HG02840 (cell line): ENCODE data around the gene CXCL3.

Source experiments
- ATAC-seq: cut with Tn5 transposase; IDR thresholded peaks from one replicate; pipeline ENCODE4 v1.9.1; 2021; ENCODE audit warnings: mild to moderate bottlenecking, moderate library complexity, moderate number of reproducible peaks; ENCODE audit not compliant: unreplicated experiment, low FRiP score

Gene CXCL3

DNA sequence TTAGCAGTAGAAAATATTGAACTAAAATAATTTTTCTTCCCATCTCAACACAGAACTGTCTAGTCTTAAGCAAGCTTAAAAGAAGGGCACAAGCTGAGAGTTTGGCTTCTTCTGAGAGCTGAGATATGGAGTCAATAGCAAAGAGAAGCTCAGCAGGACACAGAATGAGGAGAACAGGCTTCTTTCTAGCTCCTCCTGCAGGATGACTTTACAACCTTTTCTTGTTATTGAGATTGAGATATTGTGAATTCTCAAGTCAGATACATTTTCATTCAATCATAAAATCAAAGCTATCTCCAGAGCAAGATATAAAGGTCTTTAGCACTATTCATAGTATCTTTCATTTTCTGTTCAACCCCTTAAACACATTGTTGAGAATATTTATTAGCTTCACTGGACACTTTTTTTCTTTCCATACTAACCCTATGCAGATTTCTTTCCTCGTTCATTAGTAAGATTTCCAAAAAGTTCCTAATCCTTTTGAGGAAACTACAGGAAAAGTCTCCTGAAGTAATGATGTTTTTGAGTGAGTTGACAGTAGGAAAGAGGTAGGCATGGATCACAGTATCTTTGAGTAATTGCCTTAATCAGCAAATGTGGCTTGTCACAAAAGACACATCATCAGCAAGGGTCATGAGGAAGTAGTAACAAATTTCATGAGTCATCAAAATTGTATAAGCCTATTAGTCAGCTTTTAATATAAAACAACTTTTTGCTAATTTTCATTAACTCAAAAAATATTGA lies 17.8 kb upstream of the CXCL3 start:
- ATAC-seq, result no peak

DNA sequence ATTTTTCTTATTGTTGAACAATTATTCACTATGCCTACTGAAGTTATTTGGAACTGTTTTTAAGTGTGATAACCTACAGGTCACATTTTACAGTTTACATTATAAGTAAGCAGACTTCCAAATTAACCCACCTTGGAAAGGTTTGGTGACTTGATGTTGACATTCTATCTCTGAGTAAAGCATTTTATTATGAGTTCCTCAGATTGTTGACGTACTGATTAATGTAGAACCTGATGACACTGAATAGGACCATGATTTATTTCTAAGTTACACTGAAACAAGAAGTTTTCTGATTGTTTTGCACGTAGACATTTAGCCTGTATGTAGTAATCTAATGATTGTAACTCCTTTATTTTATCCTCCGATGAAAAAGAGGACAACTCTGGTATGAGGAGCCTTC lies 17.0 kb upstream of the CXCL3 start:
- ATAC-seq, result no peak

DNA sequence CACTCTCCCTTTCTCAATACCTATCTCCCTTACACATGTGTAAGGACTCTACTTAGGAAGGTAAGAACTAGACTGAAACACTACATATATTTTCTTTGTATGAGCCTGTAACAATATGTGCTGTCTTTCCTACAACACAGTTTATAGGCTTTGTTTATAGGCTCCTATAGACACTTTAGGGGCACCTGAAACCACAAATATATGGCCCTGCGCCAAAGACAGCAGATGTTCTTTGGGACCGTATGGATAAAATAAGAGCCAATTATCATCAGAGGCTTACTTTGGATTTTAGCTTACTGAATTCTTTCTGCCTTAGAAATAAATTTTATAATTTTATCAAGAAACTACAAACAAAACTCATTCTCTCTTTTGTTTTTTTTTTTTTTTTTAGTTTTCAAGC lies 16.6 kb upstream of the CXCL3 start:
- no peak for ATAC-seq

DNA sequence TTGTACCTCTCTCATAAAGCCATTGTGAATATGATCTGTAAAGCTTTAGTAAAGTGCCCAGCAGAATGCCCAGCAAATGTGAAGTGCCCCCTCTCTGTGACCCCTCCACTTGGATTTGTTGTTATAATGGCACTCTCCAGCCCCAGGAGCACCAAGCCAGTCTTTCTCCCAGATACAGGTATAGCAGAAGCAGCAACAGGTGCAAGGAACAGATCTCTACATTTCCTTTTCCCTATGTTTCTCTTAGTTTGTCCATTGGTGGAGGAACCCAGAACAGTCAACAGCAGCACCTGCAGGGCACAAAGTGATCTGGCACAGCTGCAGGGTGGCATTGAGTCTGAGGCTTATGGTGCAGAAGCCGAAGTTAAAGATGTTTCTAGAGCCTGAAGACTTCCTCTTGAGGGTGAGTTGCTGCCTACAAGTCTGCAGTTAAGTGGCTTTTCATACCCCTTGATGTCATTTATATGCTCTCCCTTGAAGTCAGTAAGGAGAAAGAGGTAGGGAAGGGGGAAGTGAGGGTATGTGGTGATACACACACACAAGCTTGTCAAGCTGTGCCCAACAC lies 16.1 kb upstream of the CXCL3 start:
- ATAC-seq, result no peak

DNA sequence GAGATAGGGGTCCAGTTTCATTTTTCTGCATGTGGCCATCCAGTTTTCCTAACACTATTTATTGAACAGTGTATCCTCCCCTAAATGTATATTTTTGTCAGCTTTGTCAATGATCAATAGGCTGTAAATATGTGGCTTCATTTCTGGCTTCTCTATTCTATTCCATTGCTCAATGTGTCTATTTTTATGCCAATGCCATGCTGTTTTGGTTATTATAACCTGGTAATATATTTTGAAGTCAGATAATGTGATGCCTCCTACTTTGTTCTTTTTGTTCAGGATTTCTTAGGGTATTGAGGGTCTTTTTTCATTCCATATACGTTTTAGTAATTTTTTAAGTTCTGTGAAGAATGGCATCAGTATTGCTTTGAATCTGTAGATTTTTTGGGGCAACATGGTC lies 8.7 kb upstream of the CXCL3 start:
- no peak for ATAC-seq

DNA sequence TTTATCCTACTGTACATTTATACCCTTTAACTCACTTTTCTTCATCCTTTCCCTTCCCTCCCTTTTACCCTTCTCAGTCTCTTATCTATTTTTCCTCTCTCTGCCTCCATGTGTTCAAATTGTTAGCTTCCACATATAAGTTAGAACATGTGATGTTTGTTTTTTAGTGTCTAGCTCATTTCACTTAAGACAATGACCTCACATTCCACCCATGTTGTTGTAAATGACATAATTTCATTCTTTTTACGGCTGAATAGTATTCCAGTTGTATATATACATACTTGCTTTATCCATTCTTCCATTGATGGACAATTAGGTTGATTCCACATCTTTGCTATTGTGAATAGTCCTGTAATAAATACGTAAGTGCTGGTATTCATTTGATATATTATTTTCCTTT lies 7.3 kb upstream of the CXCL3 start:
- no peak for ATAC-seq

DNA sequence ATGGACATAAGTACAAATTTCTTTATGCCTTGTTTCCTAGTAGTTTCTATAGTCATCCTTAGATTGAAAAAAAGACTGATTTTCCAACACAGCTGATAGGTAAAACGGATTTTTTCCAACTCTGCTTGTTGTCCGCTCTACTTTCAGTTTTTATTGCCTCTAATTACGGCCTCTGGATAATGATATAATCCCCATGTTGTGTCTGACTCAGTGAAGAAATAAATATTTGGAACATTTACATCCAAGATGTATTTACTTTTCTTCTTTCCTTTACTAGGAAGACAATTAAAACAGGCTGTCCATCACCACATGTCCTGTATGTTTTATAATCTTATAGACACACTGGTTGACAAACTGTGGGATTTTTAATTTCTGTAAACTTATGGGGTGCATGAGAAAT lies 6.8 kb upstream of the CXCL3 start:
- ATAC-seq, result no peak

DNA sequence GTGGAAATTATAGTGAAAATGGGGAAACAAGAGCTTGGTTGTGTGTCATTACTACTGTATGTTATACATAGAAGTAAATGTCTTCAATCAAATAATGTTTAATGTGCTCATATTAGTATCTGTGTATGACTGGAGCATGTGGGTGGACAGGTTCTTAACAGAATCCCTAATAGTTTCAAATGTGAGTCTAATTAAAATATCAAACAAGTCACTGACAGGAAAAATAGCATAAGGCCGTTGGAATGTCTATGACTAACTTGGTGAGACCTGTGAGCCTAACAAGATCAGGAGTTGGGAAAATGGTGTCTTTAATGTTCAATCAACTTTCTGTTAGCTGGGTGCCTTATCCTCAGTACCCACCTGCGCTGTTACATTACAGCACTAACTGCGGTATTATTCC lies 6.2 kb upstream of the CXCL3 start:
- ATAC-seq, result no peak

DNA sequence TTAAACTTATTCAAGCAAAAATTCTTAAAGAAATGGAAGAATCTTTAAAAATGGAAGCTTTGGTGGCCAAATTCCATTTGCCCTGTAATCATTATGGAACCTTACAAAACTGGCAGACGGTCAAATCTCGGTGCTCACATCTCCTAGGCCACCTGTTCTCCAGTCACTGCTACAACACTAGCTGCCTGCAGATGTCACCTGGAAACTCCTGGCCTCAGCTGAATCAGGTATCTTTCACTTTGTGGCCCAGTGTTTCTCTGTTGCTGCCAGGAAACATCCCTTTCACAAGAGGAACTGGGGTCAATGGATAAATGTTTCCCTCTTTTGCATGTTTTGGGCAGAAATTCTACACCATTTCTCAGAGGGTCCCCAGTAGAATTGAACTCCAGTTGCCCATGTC lies 4.2 kb upstream of the CXCL3 start:
- ATAC-seq, result no peak

DNA sequence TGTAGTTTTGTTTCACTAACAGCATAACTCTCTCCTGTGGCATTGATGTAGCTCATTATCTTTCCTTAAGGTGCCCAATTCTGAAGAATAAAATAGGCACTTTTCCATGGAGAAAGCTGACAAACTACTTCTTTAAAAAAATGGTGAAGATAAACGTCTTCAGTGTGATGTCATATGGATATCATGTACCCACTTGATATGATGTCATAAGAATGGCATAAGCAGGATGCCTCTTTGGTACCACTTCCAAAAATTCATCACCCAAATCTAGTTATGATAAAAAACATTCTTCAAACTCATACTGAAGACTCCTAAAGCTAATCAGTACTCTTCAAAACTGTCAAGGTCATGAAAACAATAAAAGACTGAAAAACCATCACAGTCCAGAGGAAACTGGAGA lies 2.9 kb upstream of the CXCL3 start:
- ATAC-seq, result no peak

DNA sequence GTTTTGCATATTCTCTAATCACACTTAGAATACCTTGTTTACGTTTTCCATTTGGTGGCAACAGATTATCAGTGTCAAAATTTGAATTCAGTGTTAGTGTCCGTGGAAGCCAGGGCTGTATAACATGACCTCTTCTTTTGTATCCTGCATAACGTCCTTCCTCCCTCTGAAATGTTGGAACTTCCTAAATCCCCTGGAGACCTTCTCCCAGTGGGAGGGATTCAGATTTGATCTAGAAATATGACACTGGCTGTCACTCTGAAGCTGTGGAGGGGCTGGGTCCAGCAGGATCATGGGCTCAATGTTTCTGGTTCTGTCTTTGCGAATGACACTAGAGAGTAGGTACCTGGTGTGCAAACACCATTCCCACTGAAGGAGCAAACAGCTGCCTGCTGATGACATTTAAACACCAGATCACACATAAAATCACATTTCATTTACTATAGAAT lies 850 bp upstream of the CXCL3 start:
- no peak for ATAC-seq

DNA sequence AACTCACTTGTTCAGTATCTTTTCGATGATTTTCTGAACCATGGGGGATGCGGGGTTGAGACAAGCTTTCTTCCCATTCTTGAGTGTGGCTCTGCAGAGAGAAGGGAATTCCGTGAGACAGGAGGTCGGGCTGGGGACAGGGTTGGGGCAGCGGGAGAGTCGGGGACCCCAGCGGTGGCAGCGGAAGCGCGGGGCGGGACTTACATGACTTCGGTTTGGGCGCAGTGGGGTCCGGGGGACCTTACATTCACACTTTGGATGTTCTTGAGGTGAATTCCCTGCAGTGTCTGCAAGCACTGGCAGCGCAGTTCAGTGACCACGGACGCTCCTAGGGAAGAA lies 434 bp downstream of the CXCL3 start:
- no peak for ATAC-seq

DNA sequence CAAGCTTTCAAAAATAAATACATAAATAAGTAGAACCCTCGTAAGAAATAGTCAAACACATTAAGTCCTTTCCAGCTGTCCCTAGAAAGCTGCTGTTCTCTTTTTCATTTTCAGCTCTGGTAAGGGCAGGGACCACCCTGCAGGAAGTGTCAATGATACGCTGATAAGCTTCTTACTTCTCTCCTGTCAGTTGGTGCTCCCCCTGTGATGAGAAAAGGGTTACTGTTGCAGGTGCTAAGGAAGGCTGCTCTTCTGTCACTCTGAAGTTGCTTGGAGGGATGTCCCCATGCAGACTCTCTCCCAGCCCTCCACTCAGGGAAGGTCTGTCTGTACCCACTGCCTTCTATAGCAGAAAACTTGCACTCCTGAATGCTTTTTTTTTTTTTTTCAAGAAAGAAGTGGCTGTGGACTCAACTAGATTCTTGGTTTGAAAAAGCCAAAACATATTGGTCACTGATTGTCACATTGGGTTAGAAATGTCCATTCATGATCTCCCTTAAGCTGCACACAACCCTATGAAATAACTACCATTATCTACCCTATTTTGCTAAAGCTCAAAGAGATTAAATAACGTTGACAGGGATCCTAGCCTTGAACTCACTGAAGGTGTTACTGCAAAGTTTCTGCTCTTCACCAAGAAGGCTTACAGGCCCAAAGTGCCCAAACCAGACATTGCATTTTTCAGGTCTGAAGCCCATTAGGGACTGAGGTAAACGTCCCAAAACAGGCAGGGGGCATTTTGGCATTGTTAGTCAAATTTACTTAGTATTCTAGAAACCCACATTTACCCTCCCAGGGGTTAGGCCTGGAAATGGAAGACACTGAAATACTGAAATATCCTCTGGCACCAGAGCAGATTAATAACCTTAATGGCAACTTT lies 1.2 kb downstream of the CXCL3 start:
- ATAC-seq, result no peak

DNA sequence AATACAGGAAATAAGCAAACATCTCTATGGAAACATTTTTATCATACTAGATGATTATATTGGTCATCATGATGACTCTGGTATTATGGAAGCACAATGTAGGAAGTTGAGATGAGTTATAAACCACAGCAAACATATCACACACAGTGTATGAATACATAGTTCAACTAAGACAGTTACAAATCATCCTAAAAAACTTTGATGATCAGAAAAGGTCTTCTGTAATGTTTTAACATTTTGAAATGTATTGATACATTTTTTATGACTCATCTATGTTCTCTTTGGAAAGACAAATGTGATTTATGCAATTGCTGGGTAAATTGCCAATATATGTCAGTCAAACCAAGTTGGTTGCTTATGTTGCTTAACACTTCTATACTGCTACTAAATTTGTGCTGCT lies 4.8 kb downstream of the CXCL3 start:
- no peak for ATAC-seq

DNA sequence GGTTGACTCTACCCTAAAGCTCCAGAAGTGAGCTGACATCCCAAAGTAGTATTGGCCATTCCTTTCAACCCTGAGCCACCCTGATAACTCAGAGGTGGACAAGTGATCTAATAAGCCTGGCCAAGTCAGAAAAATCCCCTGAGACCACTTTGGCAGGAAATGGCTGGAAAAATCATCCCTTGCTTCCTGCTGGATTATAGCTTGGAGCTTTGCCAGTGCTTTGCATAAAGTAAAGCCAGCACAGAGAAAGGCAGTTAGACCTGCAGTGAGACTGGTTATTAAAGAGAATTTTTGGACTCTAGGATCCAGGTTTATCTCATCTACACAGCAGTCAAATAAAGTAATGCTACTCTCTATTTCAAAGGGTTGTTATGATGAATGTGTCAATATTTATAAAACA lies 6.4 kb downstream of the CXCL3 start:
- ATAC-seq, result no peak

DNA sequence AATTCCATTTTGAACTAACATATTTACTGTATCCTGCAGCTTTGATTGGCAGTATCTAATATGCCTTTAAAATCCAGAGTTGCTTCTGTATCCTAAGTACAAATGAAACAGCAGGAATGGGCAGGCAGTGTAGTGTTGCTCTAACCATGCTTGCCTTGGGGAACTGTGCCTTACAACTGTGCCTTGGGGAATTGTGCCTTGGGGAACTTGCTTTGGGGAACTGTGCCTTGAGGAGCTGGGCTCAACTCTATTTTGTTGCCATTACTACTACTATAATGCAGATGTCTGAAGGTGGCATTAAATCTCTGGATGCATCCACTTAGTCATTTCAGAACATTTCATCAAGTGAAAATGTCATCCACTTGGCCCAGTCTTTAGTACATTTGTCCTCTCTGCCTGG lies 6.9 kb downstream of the CXCL3 start:
- ATAC-seq, result no peak

DNA sequence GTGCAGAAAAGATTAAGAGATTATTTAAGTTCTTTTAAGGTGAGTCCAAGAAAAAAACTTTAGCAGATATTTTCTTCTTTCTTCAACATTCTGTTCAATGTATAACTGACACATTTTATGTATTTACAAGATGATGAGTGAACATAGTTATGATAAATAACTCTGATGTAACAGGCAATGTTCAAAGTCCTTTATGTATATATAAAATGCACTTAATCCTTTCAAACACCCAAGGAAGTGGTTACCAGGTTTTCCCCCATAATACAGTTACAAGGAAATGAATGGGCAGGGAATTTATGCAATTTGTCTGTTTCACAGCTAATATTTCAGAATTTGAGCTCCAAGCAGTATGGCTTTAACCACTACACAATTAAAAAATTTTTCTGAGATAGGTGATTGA lies 8.2 kb downstream of the CXCL3 start:
- no peak for ATAC-seq

DNA sequence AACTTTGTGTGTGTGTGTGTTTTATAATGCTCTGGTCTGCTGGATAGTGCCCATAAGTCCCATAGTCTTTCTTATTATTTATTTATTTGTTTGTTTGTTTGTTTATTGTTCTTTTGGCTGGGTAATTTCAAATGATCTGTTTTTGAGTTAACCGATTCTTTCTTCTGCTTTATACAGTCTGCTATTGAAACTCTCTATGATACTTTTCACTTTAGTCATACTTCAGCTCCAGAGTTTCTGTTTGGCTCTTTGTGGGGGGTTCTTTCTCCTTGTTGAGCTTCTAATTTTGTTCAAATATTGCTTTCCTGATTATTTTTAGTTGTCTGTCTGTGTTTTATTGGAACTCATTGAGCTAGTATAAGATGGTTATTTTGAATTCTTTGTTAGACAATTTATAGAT lies 10.0 kb downstream of the CXCL3 start:
- no peak for ATAC-seq

DNA sequence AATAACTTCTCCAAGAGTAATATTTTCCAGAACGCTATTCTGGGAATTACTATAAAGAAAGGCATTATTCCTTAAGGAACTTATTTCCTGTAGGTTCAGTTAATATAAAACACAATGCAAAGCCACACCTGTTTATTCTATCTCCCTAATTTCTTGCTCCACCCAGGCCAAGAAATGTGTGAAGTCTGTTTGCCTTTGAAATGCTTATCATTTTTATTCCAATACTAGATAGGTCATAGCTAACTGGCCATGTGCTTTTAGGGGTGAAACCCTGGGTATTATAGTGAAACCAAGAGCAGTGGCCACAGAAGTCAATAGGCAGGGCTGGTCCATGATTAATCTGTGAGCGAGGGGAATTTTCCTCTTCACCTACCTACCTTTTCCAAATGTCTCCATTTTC lies 14.8 kb downstream of the CXCL3 start:
- no peak for ATAC-seq

DNA sequence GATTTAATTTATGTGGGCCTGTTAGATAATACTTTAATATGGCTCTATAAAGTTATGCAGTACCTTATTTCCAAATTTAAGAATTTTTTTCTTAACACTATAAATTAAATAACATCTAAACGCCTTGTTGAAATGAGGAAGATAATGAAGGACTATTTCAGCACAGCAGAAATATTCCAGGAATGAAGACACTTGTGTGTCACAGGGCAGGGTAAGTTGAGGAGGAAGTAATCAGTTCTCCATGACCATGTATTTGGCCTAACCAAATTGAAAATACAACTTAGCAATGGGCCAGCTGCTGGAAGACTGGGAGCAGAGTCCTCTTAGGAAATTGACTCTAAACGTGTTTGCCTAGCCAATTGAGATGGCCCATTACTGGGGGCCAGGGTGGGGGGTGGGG lies 16.9 kb downstream of the CXCL3 start:
- ATAC-seq, result no peak

DNA sequence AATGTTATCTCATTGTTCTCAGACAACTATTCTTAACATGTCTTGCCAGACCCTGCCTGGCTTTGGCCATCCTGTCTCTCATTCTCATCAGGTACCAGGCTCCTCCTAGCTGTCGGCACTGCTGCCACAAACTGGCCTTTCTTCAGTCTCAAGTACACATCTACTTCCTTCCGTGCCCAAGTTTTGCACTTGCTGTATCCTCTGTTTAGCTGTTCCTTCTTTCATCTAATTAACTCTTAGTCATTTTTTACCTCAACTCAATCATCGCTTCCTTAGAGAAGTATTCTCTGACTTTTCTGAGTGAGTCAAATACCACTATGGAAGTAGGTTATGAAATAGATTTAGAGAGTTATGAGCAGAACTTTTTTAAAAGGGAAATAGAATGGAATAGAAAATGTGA lies 19.7 kb downstream of the CXCL3 start:
- ATAC-seq, result no peak

DNA sequence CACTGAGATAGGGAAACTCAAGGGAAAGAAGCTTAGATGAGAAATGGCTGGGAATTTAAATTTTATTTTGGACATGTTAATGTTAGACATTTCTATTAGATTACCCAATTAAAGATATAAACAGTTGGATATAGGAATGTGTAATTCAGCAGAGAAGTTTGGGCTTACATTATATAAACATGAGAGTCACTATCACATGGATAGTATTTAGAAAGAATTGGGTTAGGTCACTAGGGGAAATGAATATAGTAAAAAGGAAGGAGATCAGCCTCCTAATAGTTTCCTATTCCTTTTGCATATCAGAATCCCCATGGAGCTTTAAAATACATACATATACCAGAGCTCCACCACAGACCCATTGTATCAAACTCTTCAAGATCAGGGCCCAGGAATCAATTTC lies 20.4 kb downstream of the CXCL3 start:
- no peak for ATAC-seq
